Posterior cingulate gyrus (tissue), 11 donors: ENCODE data around the gene PI4KA.

ENCODE experiments used
- DNase-seq, 10 donors: peaks; one replicate each; pipeline versions ENCODE4 v3.0.0 to v3.0.0-alpha.2; 2020 to 2021; ENCODE audit warnings: mixed read lengths in 3 of 10
- intact Hi-C: fragments of 100-400 bp; cut with DNase I; formaldehyde crosslinking; loops from one replicate; pipeline ENCODE4 v1.15.1; 2023

PI4KA gene

DNA sequence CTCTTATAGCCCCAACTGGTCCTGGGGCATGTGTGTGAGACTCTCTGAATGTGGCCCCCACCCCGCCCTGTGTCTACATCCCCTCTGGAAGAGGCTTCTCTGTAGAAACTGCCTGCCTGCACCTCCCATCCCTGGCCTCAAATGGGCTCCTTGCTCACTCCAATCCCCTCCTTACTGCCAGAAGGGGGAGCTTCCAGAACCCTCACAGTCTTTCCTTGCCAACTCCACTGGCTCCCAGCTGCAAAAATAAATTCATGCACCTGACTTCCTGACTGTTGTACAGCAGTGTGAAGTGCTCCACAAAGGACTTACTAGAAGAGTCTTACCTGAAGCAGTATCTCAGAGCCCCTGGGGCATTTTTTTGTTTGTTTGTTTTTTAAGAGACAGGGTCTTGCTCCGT lies 99.9 kb downstream of the PI4KA start:
- intact Hi-C loops = no loop called here
- no peak for DNase-seq

DNA sequence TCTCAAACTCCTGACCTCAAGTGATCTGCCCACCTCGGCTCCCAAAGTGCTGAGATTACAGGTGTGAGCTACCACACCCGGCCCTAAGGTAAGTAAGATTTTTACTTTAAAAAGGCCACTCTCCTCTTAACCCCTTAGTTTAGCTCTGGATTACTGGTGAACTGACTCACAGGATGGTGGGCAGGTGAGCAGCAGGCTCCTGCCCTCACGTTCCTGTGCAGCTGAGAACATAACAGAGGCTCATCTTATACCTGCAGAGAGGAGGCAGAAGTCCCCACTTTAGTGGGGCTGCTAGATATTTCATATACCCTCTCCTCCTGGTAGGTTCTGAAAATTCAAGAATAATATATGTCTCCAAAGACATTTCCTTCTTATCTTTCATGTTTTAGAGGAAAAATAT lies 101.8 kb downstream of the PI4KA start:
- no peak for DNase-seq
- intact Hi-C loops = no loop called here

DNA sequence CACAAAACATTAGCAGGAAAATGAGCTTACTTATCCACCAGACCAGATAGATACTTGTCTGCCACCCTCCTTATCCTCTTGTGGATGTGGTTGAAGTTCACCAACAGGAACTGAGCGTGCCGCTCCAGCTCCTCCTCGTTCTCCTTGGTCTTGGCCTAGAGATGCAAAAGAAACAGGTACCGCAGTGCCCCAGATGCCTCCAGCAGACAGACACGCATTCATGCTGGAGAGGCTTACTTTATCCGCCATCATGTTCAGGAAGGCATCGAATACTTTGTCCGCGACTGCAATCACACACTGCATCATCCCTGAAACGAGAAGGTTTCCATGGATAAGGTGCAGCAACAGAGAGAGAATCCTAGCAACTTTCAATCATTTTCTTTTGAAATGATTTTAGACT lies 105.7 kb downstream of the PI4KA start:
- no peak for DNase-seq
- intact Hi-C loops = no loop called here

DNA sequence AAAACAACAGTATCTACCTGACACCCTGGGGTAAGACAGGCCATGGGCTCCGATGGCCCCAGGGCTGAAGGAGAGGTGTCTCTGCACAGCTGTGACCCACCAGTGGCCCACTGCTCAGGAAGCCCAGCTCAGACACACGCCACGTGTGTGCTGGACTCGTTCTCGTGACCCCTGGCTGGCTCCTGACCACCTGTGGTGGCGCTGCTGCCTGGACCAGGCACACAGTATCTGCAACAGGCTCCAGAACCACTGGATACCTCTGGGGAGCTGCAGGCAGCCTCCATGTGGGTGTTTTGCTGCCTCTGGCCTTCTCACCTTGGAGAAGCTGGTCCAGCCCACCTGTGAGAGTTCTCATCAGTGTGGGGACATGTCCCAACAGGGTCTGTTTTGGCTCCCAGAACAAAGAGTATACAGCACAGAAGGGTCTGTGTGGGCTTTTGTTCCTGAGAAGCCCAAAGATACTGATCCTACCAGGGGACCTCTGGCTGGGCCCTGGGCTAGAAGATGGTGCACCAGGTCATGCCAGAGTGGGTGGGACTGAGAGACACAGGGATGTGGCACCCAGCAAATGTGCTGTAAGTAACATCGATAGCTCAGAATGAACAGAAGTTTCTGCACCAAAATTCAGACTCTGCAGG lies 106.4 kb downstream of the PI4KA start:
- DNase-seq = no peak
- intact Hi-C loops = no loop called here

DNA sequence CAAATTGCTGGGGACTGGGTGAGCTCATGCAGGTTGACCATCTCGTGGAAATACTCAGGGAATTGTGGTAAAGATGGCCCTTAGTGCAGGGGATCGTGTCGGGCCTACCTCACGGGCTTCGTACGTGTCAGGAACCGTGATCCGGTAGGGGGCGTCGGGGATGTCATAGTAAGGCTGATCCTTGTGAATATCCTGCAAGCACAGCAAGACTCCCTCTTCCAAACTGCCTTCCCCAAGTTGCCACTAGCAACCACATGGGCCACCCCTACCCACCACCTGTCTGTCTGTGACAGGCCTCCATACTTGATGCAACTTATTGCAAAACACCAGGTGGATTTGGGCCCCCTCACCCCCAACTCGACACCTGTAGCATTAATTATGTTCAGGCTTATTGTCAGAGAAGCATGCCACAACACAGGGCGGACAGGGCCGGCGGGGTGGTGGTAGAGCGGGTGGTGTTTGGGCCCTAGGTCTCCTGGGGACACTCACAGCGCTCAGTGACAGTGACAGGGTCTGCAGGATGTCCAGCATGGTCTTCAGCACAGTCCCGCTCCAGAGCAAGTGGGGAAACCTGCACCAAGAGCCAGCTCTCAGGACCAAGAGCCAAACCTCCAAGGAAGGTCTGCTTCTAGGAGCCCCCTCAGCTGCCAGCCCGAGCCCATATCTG lies 107.3 kb downstream of the PI4KA start:
- DNase-seq = peak in 1 of 10 donors; percentile 62

DNA sequence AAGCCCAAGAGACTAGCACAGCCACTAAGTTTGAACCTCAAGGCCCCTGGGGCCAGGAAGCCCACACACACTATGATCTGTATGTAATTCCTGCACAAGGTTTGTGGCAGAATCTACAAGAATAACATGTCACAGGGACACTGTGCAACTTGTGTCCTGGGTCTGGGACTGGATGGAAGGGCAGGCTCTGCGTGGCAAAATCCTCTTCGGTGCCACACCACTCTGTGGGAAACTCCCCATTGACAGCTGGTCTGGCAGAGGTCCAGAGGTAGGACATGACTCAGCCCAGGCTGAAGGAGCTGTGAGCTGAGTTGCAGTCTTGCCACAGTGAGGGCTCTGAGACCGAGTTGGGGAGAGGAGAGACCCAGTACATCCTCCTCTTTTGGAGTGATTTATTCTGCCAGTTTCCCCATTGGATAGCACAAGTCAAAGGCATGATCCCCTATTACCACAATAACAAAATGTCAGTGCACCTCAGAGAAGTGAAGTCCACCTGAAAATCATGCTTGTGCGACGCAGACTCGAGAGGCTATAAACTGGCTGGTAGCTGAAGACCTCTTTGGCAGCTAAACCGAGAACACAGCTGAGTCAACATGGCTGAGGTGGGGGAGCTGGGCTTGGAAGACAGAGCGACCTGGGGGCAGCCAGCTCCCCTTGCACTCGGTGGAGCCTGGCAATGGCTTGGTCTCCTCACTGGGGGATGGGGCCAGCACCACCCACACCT lies 108.0 kb downstream of the PI4KA start:
- DNase-seq = peak in 9 of 10 donors; percentile 49 to 94 (median 66)
- intact Hi-C loops = no loop called here

More for the DNA sequence above, 107.3 kb downstream of the PI4KA start:
- intact Hi-C loops = no loop called here

DNA sequence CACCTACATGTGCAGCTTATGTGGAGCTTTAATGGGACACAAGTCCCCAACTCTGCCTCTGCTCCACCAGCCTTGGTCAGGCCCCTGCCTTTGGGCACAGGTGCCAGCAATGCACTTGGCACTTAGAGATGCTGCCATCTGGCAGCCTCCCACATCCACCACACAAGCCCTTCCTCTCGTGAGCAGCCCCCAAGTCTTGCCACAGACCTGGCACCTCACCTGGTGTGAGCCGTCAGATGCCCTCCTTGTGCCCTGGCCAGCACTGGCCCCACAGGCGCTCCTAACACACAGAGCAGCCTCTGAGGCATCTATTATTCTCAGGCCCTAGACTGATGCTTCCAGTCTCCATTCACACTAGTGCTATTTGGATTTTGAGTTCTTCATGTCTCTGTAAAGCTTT lies 109.2 kb downstream of the PI4KA start:
- DNase-seq = peak in 2 of 10 donors; percentile 59 to 78
- intact Hi-C loops = no loop called here

DNA sequence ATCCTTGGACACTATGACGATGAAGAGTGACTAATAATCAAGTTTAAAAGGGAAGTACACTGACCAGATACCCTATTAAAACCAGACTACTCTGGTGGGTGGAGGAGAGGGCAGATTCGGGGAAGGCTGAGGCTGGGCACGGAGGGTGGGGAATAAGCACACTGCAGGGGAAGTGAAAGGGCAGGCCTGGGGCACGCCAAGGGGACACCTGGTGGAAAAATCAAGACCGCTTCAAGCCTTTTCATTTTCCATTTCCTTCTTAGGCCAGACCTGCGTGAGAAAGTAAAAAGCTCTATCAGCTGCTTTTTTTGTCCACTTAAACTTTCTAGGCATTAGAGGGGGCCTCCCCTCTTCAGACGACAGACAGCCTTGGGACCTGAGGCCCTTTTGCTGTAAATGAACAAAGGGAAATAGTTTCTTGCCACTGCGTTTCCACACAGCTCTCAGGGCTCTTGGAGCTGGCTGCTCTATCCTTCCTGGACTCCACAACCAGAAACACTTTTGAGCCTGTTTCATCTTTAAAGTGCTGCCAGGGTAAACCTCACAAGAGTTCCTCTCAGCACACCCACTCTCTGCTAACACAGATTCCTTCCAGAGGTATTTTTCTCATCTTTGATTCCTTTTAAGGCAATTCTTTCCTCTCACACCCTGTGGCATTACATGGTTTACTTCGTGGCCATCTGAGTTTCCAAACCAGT lies 109.7 kb downstream of the PI4KA start:
- intact Hi-C loops = no loop called here
- peak in 2 of 10 donors; percentile 34 to 56 for DNase-seq

DNA sequence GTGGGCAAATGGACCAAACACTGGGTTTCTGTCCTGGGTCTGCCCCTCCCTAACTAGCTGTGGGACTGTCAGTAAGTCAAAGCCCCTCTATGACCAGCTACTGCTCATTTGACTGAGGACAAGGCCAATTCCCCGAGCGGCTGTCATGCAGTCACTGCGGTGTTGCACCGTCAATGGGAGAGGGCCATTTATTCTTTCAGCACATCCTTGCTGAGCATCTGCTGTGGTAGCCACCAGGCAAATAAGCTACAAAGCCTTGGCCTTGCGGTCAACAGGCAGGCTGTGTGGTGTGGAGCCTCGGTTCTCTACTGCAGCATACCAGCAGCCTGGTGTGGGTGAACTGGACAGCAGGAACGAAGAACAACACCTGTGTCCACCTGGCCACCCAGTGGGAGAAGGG lies 110.5 kb downstream of the PI4KA start:
- intact Hi-C loops = no loop called here
- DNase-seq = peak in 1 of 10 donors; percentile 35

DNA sequence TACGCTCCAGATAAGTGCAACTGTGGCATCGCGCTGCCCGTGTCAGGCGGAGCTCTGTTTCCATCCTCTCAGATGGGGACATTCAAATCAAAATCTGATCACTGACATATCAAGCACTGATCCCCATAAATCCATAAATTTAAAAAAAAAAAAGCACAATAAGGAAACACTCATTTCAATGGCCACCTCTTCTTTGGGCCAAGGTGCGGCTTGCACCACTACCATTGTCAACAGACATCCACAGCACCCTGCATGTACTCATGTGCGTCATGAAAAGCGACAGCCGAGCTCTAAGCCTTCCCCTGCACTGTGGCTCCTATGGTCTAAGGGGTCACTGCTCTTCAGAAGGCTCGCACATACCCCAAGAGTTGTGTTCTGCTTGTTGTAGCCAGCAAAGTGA lies 111.4 kb downstream of the PI4KA start:
- intact Hi-C loops = no loop called here

DNA sequence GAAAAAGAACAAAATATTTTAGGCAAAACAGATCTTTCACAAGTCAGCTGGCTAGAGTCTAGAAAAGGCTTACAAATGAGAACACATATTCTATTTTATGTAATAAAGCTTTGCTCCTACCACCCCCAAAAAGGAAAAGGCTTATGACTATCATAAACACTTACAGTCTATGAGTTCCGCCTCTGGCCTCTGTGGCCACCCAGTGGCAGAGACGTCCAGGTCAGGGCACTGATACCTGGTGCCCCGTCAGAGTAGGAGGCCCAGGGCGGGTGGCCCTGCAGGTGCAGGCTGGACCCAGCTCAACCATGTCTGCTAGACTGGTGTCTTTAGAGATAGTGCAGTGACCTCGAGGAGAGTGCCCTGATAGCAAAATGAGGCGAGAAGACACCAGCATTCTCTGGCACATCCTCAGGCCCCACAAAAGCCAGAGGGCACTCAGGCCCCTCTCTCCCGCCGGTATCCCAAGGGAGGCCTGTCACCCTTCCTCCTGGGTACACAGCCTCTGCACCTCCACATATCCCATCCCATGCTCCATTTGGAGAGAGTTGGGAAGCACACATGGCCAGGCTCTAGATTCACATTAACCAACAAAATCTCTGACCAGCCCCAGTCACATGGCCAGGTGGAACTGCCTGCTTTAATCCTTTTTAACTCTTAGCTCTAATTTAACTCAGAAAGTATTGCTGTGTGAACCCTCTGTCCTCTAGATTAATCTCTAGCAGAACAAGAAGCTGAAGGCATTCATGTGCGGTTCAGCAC lies 112.0 kb downstream of the PI4KA start:
- peak in 1 of 10 donors; percentile 64 for DNase-seq

More for the DNA sequence above, 111.4 kb downstream of the PI4KA start:
- DNase-seq = peak in 1 of 10 donors; percentile 8

DNA sequence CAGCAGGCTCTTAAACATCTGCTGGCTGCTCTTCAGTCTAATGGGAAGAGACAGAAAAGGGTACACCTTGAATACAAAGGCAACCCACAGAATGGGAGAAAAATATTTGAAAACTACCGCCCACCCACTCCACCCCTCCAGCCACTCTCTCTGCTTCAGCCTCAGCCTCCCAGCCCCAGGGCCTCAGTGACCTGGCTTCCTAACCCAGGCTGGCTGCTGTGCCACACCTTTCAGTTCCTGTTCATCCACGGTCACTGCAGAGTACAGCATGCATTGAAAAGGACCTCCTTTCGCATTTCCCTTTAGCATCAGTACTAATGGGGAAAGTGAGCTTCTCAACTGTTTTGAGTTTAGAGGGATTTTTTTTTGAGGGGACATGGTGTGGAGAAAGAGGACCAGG lies 113.5 kb downstream of the PI4KA start:
- DNase-seq = peak in 1 of 10 donors; percentile 19
- intact Hi-C loops = no loop called here

More for the DNA sequence above, 112.0 kb downstream of the PI4KA start:
- intact Hi-C loops = no loop called here

DNA sequence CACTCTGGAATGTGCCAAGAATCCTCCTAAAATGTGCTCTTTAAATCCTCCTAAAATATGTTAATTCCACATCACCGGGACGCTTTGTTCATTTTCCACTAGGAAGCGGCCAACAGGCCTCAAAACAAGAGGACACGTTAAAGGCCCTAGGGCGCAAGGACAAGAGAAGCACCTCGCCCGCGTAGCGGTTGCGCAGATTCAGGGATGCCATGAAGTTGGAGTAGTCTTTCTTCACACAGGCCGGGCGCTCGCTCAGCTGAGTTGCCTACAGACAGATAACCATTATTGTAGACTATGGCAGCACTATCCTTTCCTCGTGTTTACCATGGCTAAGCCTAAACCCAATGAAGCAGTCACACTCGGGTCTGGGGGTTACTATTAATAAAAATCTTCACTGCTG lies 114.2 kb downstream of the PI4KA start:
- DNase-seq = peak in 2 of 10 donors; percentile 70 to 80
- intact Hi-C loops = no loop called here

DNA sequence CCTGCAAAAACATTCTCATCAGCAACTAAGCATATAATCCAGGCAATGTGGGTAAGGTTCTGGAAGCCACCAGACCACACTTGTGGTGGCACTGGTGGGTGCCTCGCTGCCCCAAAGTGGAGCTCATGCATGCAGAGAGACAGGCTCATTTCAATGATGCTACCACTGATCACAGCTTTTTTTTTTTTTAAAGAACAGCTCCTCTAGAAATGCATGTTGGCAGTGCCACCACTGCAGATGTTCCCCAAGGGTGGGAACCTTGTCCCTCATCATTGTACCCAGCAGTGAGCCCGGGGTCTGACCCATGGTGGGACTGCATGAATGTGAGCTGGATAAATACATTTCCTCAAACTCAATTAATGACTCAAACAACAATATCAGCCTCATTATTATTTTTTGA lies 115.8 kb downstream of the PI4KA start:
- intact Hi-C loops = no loop called here
- peak in 1 of 10 donors; percentile 24 for DNase-seq

DNA sequence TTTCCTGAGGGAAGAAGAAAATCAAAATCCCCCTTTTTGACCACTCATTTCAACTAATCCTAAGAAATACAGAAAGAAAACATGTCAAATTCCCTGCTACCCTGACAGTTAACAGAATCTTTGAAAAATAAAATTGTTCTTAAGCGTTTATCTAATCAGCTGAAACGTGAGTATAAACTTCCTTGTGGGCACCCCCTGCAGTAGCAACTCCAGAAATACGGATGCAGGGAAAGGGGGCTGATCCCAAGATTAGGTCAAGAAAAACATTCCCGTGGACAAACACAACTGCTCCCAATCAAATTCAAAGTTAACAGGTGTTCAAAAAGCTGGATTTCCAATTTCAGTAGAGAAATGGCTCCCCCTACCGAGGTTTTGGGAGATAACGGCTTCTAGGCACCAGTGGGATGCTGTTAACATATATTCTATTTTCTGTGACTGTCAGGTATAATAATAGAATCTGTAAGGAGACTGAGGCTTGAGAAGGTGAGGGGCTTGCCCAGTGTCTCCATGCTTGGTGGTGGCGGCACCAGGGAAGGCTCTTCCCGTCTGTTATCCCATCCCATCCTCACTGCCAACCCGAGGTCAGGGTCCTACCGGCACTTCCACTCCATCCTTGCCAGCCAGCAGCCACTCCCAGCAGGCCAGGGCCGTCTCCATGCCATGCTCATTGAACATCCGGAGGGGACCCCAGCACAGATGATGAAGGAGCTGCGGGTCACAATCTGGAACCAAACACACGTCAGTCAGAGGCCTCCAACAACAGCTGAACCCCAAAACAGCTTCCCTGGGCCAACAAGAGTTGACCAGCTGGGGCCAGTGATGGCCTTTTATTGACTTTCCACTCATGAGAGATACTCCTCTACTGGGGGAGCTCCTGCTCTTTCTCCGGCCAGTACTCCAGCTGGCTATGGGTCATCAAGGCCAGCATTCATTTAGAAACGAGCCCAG lies 116.7 kb downstream of the PI4KA start:
- intact Hi-C loops = no loop called here
- DNase-seq = peak in 2 of 10 donors; percentile 29 to 32

DNA sequence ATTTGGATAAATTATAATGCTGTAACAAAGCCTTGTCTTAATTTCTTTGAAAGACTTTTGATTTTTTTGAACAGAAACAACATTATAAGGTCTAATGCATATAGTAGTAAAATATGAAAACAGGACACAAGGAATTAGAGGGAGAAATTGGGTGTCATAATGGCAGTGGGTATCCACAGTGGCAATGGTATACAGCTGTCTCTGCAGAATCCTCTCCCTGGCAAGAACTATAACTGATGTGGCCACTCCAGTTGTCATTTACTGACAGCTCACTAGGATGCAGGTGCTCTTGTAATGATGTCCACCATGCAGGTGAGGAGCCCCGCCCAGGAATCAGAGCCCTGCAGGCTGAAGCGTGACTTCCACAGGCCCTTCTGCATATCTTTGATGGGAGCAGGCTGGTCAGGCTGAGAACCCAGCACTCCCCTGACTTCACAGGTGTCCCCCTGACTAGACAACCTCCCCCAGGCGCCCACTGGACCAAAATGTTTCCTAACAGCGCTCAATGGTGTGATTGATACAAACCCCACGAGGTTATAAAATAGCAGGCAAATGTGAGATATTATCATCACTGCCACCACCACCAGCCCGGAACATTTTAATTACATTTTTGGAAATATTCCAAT lies 117.5 kb downstream of the PI4KA start:
- DNase-seq = peak in 1 of 10 donors; percentile 21
- intact Hi-C loops = no loop called here

DNA sequence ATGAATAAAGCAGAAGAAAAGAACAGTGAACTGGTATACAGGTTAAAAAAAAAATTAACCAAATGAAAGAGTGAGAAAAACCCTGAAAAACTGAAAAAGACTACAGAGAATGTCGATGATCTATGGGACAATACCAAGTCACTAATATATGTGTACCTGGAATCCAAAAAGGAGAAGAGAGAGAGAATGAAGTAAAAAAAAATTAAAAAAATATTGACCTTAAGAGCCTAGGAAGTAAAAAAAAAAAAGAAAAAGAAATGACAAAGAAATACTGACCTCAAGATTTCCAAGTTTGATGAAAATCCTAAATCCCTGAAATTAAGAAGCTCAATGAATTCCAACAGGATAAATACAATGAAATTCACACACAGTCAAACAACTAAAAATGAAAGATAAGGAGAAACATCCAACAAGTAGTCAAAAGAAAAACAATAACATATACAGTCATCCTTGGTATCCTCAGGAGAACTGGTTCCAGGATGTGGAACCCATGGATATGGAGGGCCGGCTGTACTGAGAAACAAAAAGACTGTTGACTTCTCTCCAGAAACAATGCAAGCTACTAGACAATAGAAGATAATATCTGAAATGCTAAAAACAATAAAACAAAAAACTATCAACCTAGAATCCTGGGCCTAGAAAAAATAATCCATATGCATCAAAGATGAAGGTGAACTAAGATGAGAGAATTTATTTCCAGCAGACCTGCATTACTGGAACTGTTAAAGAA lies 118.2 kb downstream of the PI4KA start:
- intact Hi-C loops = no loop called here
- DNase-seq = no peak
